ENCODE results near the gene ZNF622.

The ZNF622 gene

GRCh38 chr5:16428359-16428758, 37.2 kb downstream of the ZNF622 start:
- DNase-seq = no peak

DNA sequence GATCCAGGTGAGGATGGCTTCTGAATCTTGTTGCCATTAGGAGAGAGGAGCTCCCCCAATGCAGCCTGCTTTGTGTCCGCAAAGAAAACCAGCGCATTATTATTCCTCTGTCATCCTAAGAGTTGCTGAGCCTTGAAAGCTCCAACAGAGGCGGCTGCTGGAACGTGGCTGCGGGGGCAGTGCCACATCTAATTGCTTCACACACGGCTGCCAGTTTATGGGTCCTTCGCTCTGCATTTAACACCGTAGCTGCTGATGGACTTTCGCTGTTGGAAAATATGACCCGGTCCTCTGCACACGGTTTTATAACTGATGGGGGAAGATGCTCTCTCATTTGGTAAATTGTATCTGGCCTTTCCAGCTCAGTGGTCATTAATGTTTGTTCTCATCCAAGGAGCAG, 38.0 kb downstream of the ZNF622 start:
- DNase-seq = no peak

GRCh38 chr5:16418471-16418922, 47.1 kb downstream of the ZNF622 start:
- no peak for DNase-seq

- DNase-seq = no peak
These were observed 48.1 kb downstream of the ZNF622 start for GRCh38 chr5:16417398-16418074.

DNA sequence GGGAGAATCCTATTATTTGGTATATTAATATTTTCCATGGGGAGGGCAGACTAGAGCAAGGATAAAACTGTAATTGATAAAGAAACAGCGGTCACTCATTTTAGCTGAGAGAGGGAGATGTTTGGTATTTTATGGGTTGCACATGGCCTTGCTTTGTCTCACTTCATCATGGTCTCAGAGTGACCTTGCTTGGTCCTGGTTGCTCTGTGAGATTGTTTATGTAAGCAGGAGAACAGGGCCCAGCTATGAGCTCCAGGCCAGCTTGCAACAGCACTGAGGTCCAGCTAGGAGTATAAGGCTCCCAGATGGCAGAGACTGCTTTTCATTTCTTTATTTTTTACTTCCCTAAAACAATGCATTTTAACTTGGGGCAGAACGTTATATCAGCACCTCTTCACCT, 50.7 kb downstream of the ZNF622 start:
- DNase-seq = no peak

DNA sequence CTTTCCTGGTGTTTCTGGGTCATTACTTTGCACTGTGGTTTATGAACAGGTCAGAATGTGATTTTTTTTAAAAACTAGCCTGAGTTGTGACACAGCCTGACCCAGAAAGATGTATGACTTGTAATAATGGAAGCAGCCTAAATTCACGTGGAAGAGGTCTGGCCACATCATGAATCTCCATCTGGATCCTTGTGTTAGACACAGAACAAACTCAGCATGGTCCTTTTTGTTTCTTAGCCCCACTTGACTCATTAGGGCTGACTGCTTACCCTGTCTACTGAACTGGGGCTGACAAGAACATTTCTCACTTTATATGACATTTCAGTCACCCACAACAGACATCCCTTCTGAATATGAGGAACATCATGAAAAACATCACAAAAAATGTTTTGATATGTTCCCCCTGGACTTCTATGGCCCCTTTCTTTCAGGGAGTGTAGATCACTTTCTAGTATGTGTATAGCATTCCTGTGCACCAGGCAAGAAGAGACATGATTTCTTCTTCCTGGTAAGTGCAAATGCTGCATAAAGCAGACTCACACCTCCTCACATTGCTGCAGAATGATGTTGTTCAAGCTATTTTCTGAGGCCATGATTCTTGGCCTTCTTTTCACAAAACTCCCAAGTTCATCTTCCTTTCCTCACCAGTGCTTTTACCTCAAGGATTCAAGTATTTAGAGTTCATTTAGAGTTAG, 52.3 kb downstream of the ZNF622 start:
- no peak for DNase-seq

- DNase-seq = no peak
These were observed 53.0 kb downstream of the ZNF622 start for GRCh38 chr5:16412556-16412955.

GRCh38 chr5:16411741-16412455, 53.7 kb downstream of the ZNF622 start:
- no peak for DNase-seq

- DNase-seq = no peak
These were observed 54.4 kb downstream of the ZNF622 start for GRCh38 chr5:16411235-16411634.

DNA sequence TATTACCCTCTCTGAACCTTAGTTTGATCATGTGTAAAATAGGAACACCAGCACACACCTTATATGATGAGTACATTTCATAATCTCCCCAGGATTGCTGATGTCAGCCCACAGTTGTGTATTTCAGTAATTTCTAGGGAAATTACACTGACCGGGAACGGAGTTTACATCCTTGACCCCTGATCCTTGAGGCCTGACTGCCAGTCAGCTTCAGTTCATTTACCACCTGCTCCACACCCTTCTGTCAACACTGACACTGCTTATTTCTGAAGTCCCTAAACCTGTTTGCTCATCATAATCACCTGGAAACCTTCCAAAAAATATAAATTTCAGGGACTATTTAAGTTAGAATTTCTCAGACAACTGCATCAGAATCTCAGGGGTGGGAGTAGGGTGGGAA, 55.3 kb downstream of the ZNF622 start:
- DNase-seq = peak; percentile 4

- no peak for DNase-seq
These were observed 59.0 kb downstream of the ZNF622 start for GRCh38 chr5:16406630-16407029.

- no peak for DNase-seq
These were observed 59.6 kb downstream of the ZNF622 start for GRCh38 chr5:16406023-16406422.
